SH-SY5Y (cell line): ENCODE results near the gene ACAT2.

Experiments used
- GATA2 ChIP-seq: IDR thresholded peaks from 2 replicates; pipeline ENCODE4 v1.6.1; 2011; ENCODE audit warnings: mild to moderate bottlenecking, low read depth, low read length
- GATA3 ChIP-seq: IDR thresholded peaks from 2 replicates; pipeline ENCODE4 v1.6.1; 2011; ENCODE audit warnings: low read depth, mild to moderate bottlenecking, low read length, moderate library complexity

DNA sequence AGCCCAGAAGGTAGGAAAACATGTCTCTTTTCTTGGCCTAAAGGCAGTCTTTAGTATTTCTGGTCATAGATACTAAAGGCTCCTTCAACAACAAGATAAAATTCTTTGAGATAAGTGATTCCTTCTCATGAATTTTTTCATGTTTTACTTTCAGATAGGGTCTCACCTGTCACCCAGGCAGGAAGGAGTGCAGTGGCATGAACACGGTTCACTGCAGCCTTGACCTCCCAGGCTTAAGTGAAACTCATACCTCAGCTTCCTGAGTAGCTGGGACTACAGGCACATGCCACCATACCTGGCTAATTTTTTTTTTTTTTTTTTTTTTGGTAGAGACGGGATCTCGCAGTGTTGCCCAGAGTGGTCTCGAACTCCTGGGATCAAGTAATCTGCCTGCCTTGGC is 47.3 kb downstream of the ACAT2 start:
- TF ChIP-seq GATA2 (no peak), GATA3 (no peak)
